Inferior parietal cortex (tissue), 1 donor: ENCODE results near the gene NKTR.

Source experiments
- DNase-seq: peaks from one replicate; pipeline ENCODE4 v3.0.0-alpha.2; 2016; ENCODE audit errors: extremely low spot score

The NKTR gene

DNA sequence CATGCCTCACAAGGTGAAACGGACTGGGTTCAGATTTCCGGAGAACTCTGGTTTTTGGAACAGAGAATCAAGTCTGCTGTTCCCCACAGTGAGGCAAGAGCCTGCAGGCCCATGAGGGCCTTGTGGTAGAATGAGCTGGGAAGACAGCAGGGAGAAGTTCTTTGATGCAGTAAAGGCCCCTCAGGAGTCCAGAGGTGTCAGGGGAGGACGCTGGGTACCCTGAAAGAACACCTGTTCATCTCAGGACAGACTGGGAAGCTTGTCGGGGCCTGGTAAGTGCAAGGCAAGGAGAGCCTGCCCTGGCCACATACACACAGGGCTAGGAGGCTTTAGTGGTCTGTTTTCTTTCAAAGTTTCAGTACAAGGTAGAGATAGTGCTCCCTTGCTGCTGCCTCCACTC, 49.3 kb downstream of the NKTR start:
- DNase-seq: no peak

DNA sequence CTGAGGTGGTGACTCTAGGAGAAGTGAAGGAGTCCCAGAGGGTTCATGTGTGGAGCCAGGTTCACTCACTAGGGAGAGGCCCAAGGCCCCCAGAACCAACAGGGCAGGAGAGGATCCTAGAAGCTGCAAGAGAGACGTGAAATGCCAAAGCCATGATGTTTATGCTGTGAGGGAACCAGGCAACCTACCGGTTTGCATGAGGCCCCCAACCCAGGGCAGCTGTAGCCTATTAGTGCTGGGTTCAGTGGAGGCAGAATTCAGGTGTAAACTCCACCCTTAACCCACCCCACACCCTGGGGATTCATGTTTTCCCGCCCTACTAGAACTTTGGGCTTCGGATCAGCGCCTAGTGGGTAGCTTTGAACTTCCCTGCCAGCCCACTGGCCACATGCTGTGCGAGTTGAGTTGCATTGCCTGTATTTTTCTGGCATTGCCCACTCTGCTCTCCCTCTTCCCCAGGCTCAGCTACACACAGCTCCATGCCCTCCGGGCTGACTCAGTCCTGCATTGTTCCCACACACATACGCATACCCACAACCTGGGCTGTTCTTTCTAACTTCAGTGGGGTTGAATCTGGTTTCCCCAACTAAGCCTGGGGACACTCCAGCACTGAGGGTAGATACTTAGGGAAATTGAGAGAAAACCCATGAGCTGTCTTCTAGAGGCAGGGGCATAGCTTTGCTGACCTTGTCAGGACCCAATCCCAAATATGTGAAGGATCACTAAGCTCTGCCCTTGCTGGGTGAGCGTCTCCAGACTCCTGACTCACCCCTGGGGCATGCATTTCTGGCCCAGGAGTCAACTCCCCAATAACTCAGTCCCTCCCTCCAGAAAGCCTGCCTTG, 51.0 kb downstream of the NKTR start:
- no peak for DNase-seq

DNA sequence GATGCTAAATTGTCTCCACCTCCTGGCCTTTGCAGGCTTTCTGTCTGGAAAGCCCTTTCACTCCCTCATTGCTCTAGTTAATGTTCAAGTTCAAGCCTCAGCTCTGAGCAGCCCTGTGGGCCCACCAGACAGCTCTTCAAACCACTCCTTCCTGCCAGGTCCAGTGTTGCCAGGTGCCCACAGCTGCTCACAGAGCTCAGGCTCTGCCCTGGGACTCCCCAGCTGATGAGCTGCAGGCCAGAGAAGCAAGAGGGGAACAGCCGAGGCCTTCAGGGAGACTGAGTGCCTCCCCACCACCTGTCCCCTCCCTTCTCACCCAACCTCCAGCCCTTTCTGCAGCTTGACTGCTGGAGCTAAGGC, 51.7 kb downstream of the NKTR start:
- DNase-seq: no peak

GRCh38 chr3:42652611-42653302, 52.3 kb downstream of the NKTR start:
- DNase-seq: no peak

GRCh38 chr3:42653303-42653559, 52.7 kb downstream of the NKTR start:
- no peak for DNase-seq

DNA sequence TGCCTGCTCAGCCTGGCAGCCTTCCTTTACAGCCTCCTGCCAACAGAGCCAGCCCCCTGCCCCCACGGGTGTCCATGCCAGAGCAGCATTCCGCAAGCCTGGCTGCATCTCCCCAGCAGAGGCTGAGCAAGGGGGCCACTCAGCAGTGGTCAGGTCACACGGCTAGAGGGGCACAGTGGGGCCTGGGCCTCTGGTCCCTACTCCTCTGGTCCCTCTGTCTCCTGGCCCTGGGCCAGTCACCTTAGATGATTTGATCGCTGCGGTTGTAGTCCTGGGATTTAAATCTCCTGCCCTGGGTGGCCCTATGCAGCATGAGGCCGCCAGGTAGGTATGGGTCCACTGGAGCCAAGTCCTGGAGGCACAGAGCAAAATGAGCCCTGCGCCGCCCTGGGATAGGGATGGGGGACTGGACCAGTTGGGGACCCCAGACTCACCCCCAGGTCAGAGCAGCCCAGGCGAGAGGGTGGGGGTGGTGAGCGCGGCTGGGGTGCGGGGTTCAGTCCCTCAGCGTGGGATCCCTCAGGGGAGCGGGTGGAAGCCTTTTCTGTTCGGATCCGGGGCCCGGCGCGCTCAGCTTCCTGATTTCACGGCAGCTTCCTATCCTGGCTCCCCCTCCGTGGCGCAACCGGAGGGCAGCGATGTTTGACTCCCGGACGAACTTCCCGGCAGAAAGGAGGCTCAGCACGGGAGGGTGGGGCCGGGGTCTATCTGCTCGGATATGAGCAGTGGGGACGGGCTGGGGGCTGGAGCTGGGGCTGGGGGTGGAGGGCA, 53.3 kb downstream of the NKTR start, which contains the start of gene ZBTB47:
Gene ZBTB47, plus strand, starts transcription at position 138 of the 771 bp plus-strand sequence. CDS start 4,659 bp downstream, outside the sequence.
- DNase-seq: no peak

- DNase-seq: peak; percentile 57
These were observed 54.1 kb downstream of the NKTR start for GRCh38 chr3:42654331-42655201.

DNA sequence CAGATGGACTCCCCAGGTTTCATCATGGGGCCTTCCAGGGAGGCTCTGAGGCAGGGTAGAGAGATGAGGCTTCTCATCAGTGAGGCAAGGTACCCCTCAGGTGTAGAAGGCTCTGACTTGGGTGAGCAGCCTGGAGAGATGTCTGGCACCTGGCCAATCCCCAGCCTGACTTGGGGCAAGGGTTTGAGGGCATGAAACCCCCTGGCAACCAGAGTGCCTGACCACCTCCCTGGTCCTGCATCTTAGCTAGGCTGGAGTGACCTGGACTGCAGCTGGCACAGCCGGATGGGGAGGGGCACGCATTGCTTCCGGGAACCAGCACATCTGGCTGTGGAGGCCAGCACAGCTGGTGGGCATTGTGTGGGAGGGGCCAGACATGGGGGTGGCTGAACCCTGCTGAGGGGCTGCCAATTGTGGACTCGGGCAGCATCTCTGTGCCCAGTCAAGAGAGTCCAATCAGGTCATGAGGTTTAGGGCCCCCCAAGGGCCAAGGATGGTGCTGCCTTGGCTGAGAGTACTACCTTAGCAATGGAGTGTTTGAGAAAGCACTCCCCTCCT, 54.9 kb downstream of the NKTR start:
- no peak for DNase-seq

GRCh38 chr3:42655980-42656679, 55.6 kb downstream of the NKTR start:
- no peak for DNase-seq

DNA sequence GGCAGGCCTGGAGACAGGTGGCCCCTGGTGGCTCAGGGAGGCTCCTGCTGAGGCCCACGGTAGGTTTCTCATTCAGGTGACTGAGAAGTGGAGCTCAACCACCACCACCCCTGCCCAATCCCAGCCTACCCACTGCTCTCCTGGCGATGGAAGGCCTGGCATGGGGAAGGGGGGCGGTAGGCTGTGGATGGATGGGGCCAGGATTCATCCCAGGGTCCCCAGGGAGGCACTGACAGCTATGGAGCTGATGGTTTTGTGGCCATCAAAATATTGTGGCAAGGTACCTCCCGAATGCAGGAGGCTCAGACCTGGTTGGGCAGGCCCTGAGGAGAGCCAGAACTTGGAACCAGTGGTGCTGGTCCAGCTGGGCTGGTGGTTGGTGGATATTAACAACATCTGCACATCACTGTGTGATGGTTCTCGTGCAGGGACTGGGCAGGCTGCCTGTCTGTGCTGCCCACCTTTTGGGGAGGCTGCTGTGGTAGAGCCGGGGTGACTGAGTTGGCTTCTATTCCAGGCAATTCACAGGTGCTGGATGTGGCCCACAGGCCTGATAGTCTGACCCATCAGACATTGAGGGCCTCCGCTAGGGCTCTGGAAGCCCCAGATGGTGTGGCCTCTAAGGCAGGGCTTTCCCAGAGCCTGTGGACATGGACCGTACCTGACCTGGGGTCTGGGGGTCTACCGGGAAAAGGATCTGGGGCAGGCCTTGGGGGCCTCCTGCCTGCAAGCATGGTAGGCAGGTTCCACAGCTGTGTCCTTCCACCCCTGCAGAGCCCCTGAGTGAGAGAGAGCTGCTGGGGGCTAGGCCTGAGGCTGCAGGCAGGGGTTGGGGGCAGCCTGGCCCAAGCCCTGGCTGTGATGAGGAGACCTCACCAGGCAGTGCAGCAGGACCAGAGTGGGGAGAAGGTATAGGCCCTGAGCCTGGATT, 56.5 kb downstream of the NKTR start:
- no peak for DNase-seq

- no peak for DNase-seq
These were observed 57.2 kb downstream of the NKTR start for GRCh38 chr3:42657675-42658074.

DNA sequence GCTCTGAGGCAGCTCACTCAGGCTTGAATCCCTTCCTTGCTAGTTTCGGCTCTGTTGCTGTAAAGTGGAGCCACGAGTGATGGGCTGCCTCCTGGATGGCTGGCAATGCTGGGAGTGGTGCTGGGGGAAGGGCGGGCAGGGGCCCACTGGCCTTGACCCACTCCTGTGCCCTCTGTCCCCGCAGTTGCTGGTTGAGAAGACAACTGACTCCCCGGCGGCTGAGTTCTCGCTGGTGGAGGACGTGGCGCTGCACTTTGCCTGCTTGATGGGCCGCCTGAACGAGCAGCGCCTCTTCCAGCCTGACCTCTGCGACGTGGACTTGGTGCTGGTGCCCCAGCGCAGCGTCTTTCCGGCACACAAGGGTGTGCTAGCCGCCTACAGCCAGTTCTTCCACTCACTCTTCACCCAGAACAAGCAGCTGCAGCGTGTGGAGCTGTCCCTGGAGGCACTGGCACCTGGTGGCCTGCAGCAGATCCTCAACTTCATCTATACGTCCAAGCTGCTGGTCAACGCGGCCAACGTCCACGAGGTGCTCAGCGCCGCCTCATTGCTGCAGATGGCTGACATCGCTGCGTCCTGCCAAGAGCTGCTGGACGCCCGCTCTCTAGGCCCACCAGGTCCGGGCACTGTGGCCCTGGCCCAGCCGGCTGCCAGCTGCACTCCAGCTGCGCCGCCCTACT, 57.7 kb downstream of the NKTR start:
- no peak for DNase-seq

DNA sequence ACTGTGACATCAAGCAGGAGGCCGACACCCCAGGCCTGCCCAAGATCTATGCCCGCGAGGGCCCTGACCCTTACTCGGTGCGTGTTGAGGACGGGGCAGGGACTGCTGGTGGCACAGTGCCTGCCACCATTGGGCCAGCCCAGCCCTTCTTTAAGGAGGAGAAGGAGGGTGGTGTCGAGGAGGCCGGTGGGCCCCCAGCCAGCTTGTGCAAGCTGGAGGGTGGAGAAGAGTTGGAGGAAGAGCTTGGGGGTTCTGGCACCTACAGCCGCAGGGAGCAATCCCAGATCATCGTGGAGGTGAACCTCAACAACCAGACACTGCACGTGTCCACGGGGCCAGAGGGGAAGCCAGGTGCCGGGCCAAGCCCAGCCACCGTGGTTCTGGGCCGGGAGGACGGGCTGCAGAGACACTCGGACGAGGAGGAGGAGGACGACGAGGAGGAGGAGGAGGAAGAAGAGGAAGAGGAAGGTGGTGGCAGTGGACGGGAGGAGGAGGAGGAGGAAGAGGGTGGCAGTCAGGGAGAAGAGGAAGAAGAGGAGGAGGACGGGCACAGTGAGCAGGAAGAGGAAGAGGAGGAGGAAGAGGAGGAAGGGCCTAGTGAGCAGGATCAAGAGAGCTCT, 58.4 kb downstream of the NKTR start:
- DNase-seq: no peak

DNA sequence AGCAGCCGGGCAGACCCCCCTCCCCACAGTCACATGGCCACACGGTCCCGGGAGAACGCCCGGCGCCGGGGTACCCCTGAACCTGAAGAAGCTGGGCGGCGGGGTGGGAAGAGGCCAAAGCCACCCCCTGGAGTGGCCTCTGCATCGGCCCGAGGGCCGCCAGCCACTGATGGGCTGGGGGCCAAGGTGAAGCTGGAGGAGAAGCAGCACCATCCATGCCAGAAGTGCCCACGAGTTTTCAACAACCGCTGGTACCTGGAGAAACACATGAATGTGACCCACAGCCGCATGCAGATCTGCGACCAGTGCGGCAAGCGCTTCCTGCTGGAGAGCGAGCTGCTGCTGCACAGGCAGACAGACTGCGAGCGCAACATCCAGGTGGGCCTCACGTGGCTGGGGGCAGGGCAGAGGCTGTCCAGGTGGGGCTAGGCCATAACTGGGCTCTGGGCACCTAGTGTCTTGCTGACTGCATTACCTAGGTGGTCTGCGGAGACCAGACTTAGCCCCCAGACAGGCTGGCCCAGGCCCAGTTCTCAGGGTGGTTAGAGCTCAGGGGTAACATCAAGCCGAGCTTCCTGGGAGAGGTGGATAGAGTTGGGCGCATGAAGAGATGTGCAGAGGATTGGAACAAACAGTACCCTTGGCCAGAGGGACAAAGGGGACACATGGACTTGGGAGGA, 59.1 kb downstream of the NKTR start:
- DNase-seq: no peak

GRCh38 chr3:42660131-42660715, 59.7 kb downstream of the NKTR start:
- DNase-seq: no peak

- no peak for DNase-seq
These were observed 60.4 kb downstream of the NKTR start for GRCh38 chr3:42660898-42661297.

- no peak for DNase-seq
These were observed 61.1 kb downstream of the NKTR start for GRCh38 chr3:42661593-42662022.
